ENCODE results near the gene FAM168A.

FAM168A gene

GRCh38 chr11:73623686-73624085, 25.8 kb upstream of the FAM168A start:
- no peaks in the 10 kb centered on the region for H3K36me3 Mint-ChIP-seq
- ATAC-seq (ENCODE audit: low read depth), result peak; percentile 62
- peaks cover 7% of the 10 kb centered on the region for H3K4me1 Mint-ChIP-seq
- no peak overlapping the region for H3K4me3 Mint-ChIP-seq
- DNase-seq (ENCODE audit: low spot score in 2 of 2), result no peak
- H3K9me3 Mint-ChIP-seq, result no peaks in the 10 kb centered on the region
- no peak overlapping the region for H3K27ac Mint-ChIP-seq
- H3K27me3 Mint-ChIP-seq, result peaks cover 9% of the 10 kb centered on the region

GRCh38 chr11:73622926-73623593, 25.1 kb upstream of the FAM168A start:
- Mint-ChIP-seq H3K4me1 (peaks cover 7% of the 10 kb centered on the region), H3K27ac (no peak overlapping the region), H3K27me3 (peaks cover 9% of the 10 kb centered on the region), H3K36me3 (no peaks in the 10 kb centered on the region), H3K9me3 (no peaks in the 10 kb centered on the region), H3K4me3 (no peak overlapping the region)
- DNase-seq (ENCODE audit: low spot score in 2 of 2), result no peak
- ATAC-seq (ENCODE audit: low read depth), result no peak

GRCh38 chr11:73614591-73614990, 16.7 kb upstream of the FAM168A start:
- Mint-ChIP-seq H3K36me3 (no peaks in the 10 kb centered on the region), H3K27me3 (peaks cover 3% of the 10 kb centered on the region), H3K4me3 (no peak overlapping the region), H3K9me3 (no peaks in the 10 kb centered on the region), H3K27ac (no peak overlapping the region), H3K4me1 (no peaks in the 10 kb centered on the region)
- DNase-seq (ENCODE audit: low spot score in 2 of 2) (no peak), ATAC-seq (ENCODE audit: low read depth) (no peak)

GRCh38 chr11:73612601-73613140, 14.8 kb upstream of the FAM168A start:
- Mint-ChIP-seq H3K27ac (no peak overlapping the region), H3K4me3 (no peak overlapping the region), H3K9me3 (no peaks in the 10 kb centered on the region), H3K4me1 (no peaks in the 10 kb centered on the region), H3K36me3 (no peaks in the 10 kb centered on the region), H3K27me3 (peaks cover 1% of the 10 kb centered on the region)
- no peak for ATAC-seq (ENCODE audit: low read depth)
- no peak for DNase-seq (ENCODE audit: low spot score in 2 of 2)

- Mint-ChIP-seq H3K9me3 (peaks cover 1% of the 10 kb centered on the region), H3K27me3 (no peaks in the 10 kb centered on the region), H3K36me3 (no peaks in the 10 kb centered on the region), H3K27ac (peak overlapping the region; percentile 84), H3K4me3 (peak overlapping the region; percentile 94), H3K4me1 (peaks cover 18% of the 10 kb centered on the region)
- ATAC-seq (ENCODE audit: low read depth), result no peak
- DNase-seq (ENCODE audit: low spot score in 2 of 2), result no peak
Measured at GRCh38 chr11:73598719-73599379, 937 bp upstream of the FAM168A start.

- peak overlapping the region; percentile 94 for H3K4me3 Mint-ChIP-seq
Measured at GRCh38 chr11:73597336-73597955, 466 bp downstream of the FAM168A start.

GRCh38 chr11:73596547-73596946, 1.4 kb downstream of the FAM168A start:
- DNase-seq (ENCODE audit: low spot score in 2 of 2) (no peak), ATAC-seq (ENCODE audit: low read depth) (no peak)
- peaks cover 24% of the 10 kb centered on the region for H3K4me1 Mint-ChIP-seq
- peaks cover 1% of the 10 kb centered on the region for H3K9me3 Mint-ChIP-seq
- no peaks in the 10 kb centered on the region for H3K27me3 Mint-ChIP-seq
- peaks cover 3% of the 10 kb centered on the region for H3K36me3 Mint-ChIP-seq
- H3K27ac Mint-ChIP-seq, result peak overlapping the region; percentile 84
- H3K4me3 Mint-ChIP-seq, result peak overlapping the region; percentile 94

More at GRCh38 chr11:73597336-73597955, 466 bp downstream of the FAM168A start:
- H3K27me3 Mint-ChIP-seq, result no peaks in the 10 kb centered on the region
- peaks cover 2% of the 10 kb centered on the region for H3K36me3 Mint-ChIP-seq
- H3K9me3 Mint-ChIP-seq, result peaks cover 1% of the 10 kb centered on the region
- ATAC-seq (ENCODE audit: low read depth) (no peak), DNase-seq (ENCODE audit: low spot score in 2 of 2) (no peak)
- H3K27ac Mint-ChIP-seq, result peak overlapping the region; percentile 84
- peaks cover 20% of the 10 kb centered on the region for H3K4me1 Mint-ChIP-seq

- no peak for ATAC-seq (ENCODE audit: low read depth)
Measured at GRCh38 chr11:73592640-73593039, 5.3 kb downstream of the FAM168A start.

GRCh38 chr11:73591743-73592142, 6.2 kb downstream of the FAM168A start:
- H3K27me3 Mint-ChIP-seq, result no peaks in the 10 kb centered on the region

More at GRCh38 chr11:73592640-73593039, 5.3 kb downstream of the FAM168A start:
- Mint-ChIP-seq H3K4me1 (peaks cover 21% of the 10 kb centered on the region), H3K27me3 (no peaks in the 10 kb centered on the region), H3K4me3 (no peak overlapping the region), H3K27ac (no peak overlapping the region), H3K9me3 (peaks cover 1% of the 10 kb centered on the region), H3K36me3 (peaks cover 5% of the 10 kb centered on the region)
- DNase-seq (ENCODE audit: low spot score in 2 of 2), result no peak

GRCh38 chr11:73590991-73591390, 6.9 kb downstream of the FAM168A start:
- ATAC-seq (ENCODE audit: low read depth), result no peak
- no peaks in the 10 kb centered on the region for H3K27me3 Mint-ChIP-seq
- H3K4me1 Mint-ChIP-seq, result peaks cover 9% of the 10 kb centered on the region
- H3K4me3 Mint-ChIP-seq, result no peak overlapping the region
- H3K9me3 Mint-ChIP-seq, result no peaks in the 10 kb centered on the region
- H3K27ac Mint-ChIP-seq, result no peak overlapping the region
- peaks cover 5% of the 10 kb centered on the region for H3K36me3 Mint-ChIP-seq
- DNase-seq (ENCODE audit: low spot score in 2 of 2), result no peak

More at GRCh38 chr11:73591743-73592142, 6.2 kb downstream of the FAM168A start:
- peaks cover 13% of the 10 kb centered on the region for H3K4me1 Mint-ChIP-seq
- no peak overlapping the region for H3K4me3 Mint-ChIP-seq
- ATAC-seq (ENCODE audit: low read depth) (no peak), DNase-seq (ENCODE audit: low spot score in 2 of 2) (no peak)
- H3K9me3 Mint-ChIP-seq, result no peaks in the 10 kb centered on the region
- no peak overlapping the region for H3K27ac Mint-ChIP-seq
- H3K36me3 Mint-ChIP-seq, result peaks cover 5% of the 10 kb centered on the region

GRCh38 chr11:73586791-73587190, 11.1 kb downstream of the FAM168A start:
- no peaks in the 10 kb centered on the region for H3K27me3 Mint-ChIP-seq
- DNase-seq (ENCODE audit: low spot score in 2 of 2), result no peak
- no peak overlapping the region for H3K4me3 Mint-ChIP-seq
- H3K27ac Mint-ChIP-seq, result no peak overlapping the region
- H3K4me1 Mint-ChIP-seq, result peaks cover 8% of the 10 kb centered on the region
- peaks cover 7% of the 10 kb centered on the region for H3K36me3 Mint-ChIP-seq
- ATAC-seq (ENCODE audit: low read depth), result no peak
- no peaks in the 10 kb centered on the region for H3K9me3 Mint-ChIP-seq

GRCh38 chr11:73585834-73586575, 11.9 kb downstream of the FAM168A start:
- Mint-ChIP-seq H3K9me3 (no peaks in the 10 kb centered on the region), H3K4me3 (no peak overlapping the region), H3K27ac (no peak overlapping the region), H3K4me1 (peaks cover 6% of the 10 kb centered on the region), H3K27me3 (no peaks in the 10 kb centered on the region), H3K36me3 (peaks cover 7% of the 10 kb centered on the region)
- no peak for DNase-seq (ENCODE audit: low spot score in 2 of 2)
- no peak for ATAC-seq (ENCODE audit: low read depth)

GRCh38 chr11:73584831-73585230, 13.1 kb downstream of the FAM168A start:
- DNase-seq (ENCODE audit: low spot score in 2 of 2) (no peak), ATAC-seq (ENCODE audit: low read depth) (no peak)
- Mint-ChIP-seq H3K27me3 (no peaks in the 10 kb centered on the region), H3K9me3 (no peaks in the 10 kb centered on the region), H3K27ac (no peak overlapping the region), H3K4me3 (no peak overlapping the region), H3K36me3 (peaks cover 10% of the 10 kb centered on the region), H3K4me1 (peaks cover 10% of the 10 kb centered on the region)

GRCh38 chr11:73582653-73583052, 15.3 kb downstream of the FAM168A start:
- no peak for DNase-seq (ENCODE audit: low spot score in 2 of 2)
- Mint-ChIP-seq H3K9me3 (no peaks in the 10 kb centered on the region), H3K4me3 (no peak overlapping the region), H3K27me3 (no peaks in the 10 kb centered on the region), H3K4me1 (peaks cover 7% of the 10 kb centered on the region), H3K36me3 (peaks cover 18% of the 10 kb centered on the region), H3K27ac (no peak overlapping the region)
- ATAC-seq (ENCODE audit: low read depth), result no peak

All from memory B cell (primary cell).